H1 (cell line): ENCODE data around the gene IQCF5. TPM values are rescaled to one million over a fixed set of nuclear protein-coding genes. Genes with fewer than 3 reads are reported as not detected.

Source experiments
- CTCF ChIA-PET: fragments of 300-600 bp; sonication (Branson Sonifier 250); formaldehyde crosslinking; loops from one replicate; lab custom pipeline; 2021; ENCODE audit not compliant: partially characterized antibody; lab: Charles Lee
- POLR2A ChIA-PET: fragments of 300-600 bp; sonication (Branson Sonifier 250); formaldehyde crosslinking; loops from one replicate; lab custom pipeline; 2021; ENCODE audit warnings: inconsistent platforms; ENCODE audit not compliant: partially characterized antibody; lab: Charles Lee
- DNase-seq, 2 experiments: peaks; one replicate each; pipeline versions ENCODE4 v3.0.0 to v3.0.0-alpha.2; 2010 to 2022; ENCODE audit warnings: low spot score in 2 of 2, low read depth in 1 of 2, mixed read lengths in 1 of 2
- FAIRE-seq: peaks from 2 replicates; lab custom pipeline; 2011; peaks lifted over from hg19 to GRCh38; lab: Jason Lieb, UNC
- H2AFZ ChIP-seq: 2 replicates; pipeline ENCODE4 v1.8.1; 2012; ENCODE audit warnings: low read length, inconsistent platforms
- H2AK5ac ChIP-seq: 2 replicates; pipeline ENCODE4 v1.6.1; 2013; ENCODE audit warnings: low read depth, low read length
- H2BK120ac ChIP-seq: replicated peaks from 2 replicates; pipeline ENCODE3; 2013; ENCODE audit warnings: low read depth, low read length, inconsistent platforms
- H2BK12ac ChIP-seq: 2 replicates; pipeline ENCODE4 v1.6.1; 2013; ENCODE audit warnings: low read depth, low read length
- H2BK15ac ChIP-seq: 2 replicates; pipeline ENCODE4 v1.6.1; 2013; ENCODE audit warnings: low read length
- H2BK20ac ChIP-seq: 2 replicates; pipeline ENCODE4 v1.6.1; 2013; ENCODE audit warnings: low read length
- H2BK5ac ChIP-seq: 2 replicates; pipeline ENCODE4 v1.6.1; 2013; ENCODE audit warnings: low read depth, low read length
- H3K14ac ChIP-seq: 2 replicates; pipeline ENCODE4 v1.6.1; 2013; ENCODE audit warnings: inconsistent platforms; ENCODE audit not compliant: insufficient read length
- H3K18ac ChIP-seq: 2 replicates; pipeline ENCODE4 v1.6.1; 2013; ENCODE audit warnings: low read length; ENCODE audit errors: extremely low read depth
- H3K23ac ChIP-seq: 2 replicates; pipeline ENCODE4 v1.6.1; 2013; ENCODE audit warnings: inconsistent platforms; ENCODE audit not compliant: insufficient read length
- H3K23me2 ChIP-seq: 2 replicates; pipeline ENCODE4 v1.6.1; 2013; ENCODE audit warnings: low read depth, low read length
- H3K27ac ChIP-seq: 2 replicates; pipeline ENCODE4 v1.6.1; 2011; ENCODE audit warnings: low read depth, low read length, inconsistent platforms
- H3K27me3 ChIP-seq, 4 experiments: replicated peaks in 1 of 4; 1 replicate in 1 of 4; 2 replicates in 3 of 4; pipeline versions ENCODE4 v1.6.1 to v1.8.1; 2011 to 2013; ENCODE audit warnings: low read length in 3 of 4, mild to moderate bottlenecking in 3 of 4, inconsistent platforms in 2 of 4, mixed read lengths in 2 of 4, moderate library complexity in 1 of 4; ENCODE audit not compliant: control insufficient read depth in 3 of 4, insufficient read depth in 3 of 4; ENCODE audit errors: extremely low read depth in 1 of 4
- H3K36me3 ChIP-seq, 4 experiments: 2 replicates each; pipeline versions ENCODE4 v1.6.1 to v1.8.1; 2011 to 2013; ENCODE audit warnings: mild to moderate bottlenecking in 4 of 4, low read length in 3 of 4, moderate library complexity in 2 of 4, control low read depth in 1 of 4, inconsistent platforms in 1 of 4; ENCODE audit not compliant: insufficient read depth in 4 of 4, control insufficient read depth in 2 of 4
- H3K4ac ChIP-seq: replicated peaks from 2 replicates; pipeline ENCODE3; 2013; ENCODE audit warnings: low read length, low read depth, mixed read lengths, inconsistent platforms; ENCODE audit not compliant: insufficient read length
- H3K4me1 ChIP-seq, 4 experiments: replicated peaks in 1 of 4; 1 replicate in 1 of 4; 2 replicates in 3 of 4; pipeline versions ENCODE4 v1.6.1 to v1.8.1; 2011 to 2013; ENCODE audit warnings: low read length in 3 of 4, inconsistent platforms in 2 of 4, mixed read lengths in 1 of 4; ENCODE audit not compliant: insufficient read depth in 4 of 4, control insufficient read depth in 3 of 4
- H3K4me2 ChIP-seq, 2 experiments: 2 replicates each; pipeline versions ENCODE4 v1.6.1 to v1.8.1; 2011 to 2013; ENCODE audit warnings: low read depth in 2 of 2, low read length in 2 of 2, control low read depth in 1 of 2, inconsistent platforms in 1 of 2, mild to moderate bottlenecking in 1 of 2; ENCODE audit not compliant: insufficient read depth in 1 of 2
- H3K4me3 ChIP-seq, 4 experiments: fragments of 200-600, 300-600 bp in 1 of 4; sonication (generic), shearing (Covaris generic), sonication (Bioruptor Twin) in 1 of 4; 2 replicates each; pipeline versions ENCODE4 v1.5.1 to v1.8.1; 2011 to 2016; ENCODE audit warnings: low read length in 4 of 4, low read depth in 3 of 4, control low read depth in 2 of 4, inconsistent platforms in 2 of 4, mild to moderate bottlenecking in 2 of 4, mixed read lengths in 1 of 4, moderate library complexity in 1 of 4; ENCODE audit not compliant: insufficient read depth in 2 of 4; ENCODE audit errors: extremely low read depth in 1 of 4
- H3K56ac ChIP-seq: replicated peaks from 2 replicates; pipeline ENCODE3; 2013; ENCODE audit warnings: low read depth, mild to moderate bottlenecking, mixed read lengths, low read length, inconsistent platforms; ENCODE audit not compliant: insufficient read length
- H3K79me1 ChIP-seq: 2 replicates; pipeline ENCODE4 v1.6.1; 2013; ENCODE audit warnings: low read depth, low read length, control low read depth
- H3K79me2 ChIP-seq, 2 experiments: 2 replicates each; pipeline versions ENCODE4 v1.6.1 to v1.8.1; 2012 to 2013; ENCODE audit warnings: low read length in 2 of 2, mild to moderate bottlenecking in 2 of 2, inconsistent platforms in 1 of 2; ENCODE audit not compliant: insufficient read depth in 2 of 2, control insufficient read depth in 1 of 2
- H3K9ac ChIP-seq, 4 experiments: replicated peaks in 1 of 4; 1 replicate in 1 of 4; 2 replicates in 3 of 4; pipeline versions ENCODE4 v1.6.1 to v1.8.1; 2011 to 2013; ENCODE audit warnings: low read depth in 3 of 4, low read length in 3 of 4, control low read depth in 2 of 4, mild to moderate bottlenecking in 2 of 4, moderate library complexity in 2 of 4, inconsistent platforms in 1 of 4; ENCODE audit errors: extremely low read depth in 1 of 4
- H3K9me3 ChIP-seq, 2 experiments: 2 replicates each; pipeline versions ENCODE4 v1.6.1 to v1.8.1; 2012 to 2013; ENCODE audit warnings: mild to moderate bottlenecking in 2 of 2, moderate library complexity in 2 of 2, control low read depth in 1 of 2, inconsistent platforms in 1 of 2, low read depth in 1 of 2, low read length in 1 of 2, mixed read lengths in 1 of 2; ENCODE audit not compliant: insufficient read depth in 2 of 2
- H4K20me1 ChIP-seq, 2 experiments: replicated peaks in 1 of 2; 2 replicates each; pipeline versions ENCODE3 to v1.8.1; 2011 to 2013; ENCODE audit warnings: inconsistent platforms in 2 of 2, low read length in 2 of 2, mild to moderate bottlenecking in 1 of 2; ENCODE audit not compliant: insufficient read depth in 2 of 2, control insufficient read depth in 1 of 2
- H4K5ac ChIP-seq: 2 replicates; pipeline ENCODE4 v1.6.1; 2013; ENCODE audit warnings: low read length, low read depth, mixed read lengths, inconsistent platforms; ENCODE audit not compliant: insufficient read length
- H4K8ac ChIP-seq: 2 replicates; pipeline ENCODE4 v1.8.0; 2013; ENCODE audit warnings: mild to moderate bottlenecking, moderate library complexity, low read length, inconsistent platforms; ENCODE audit not compliant: insufficient read depth; ENCODE audit errors: extremely low read depth
- H4K91ac ChIP-seq: replicated peaks from 2 replicates; pipeline ENCODE3; 2013; ENCODE audit warnings: low read length, mixed read lengths, inconsistent platforms; ENCODE audit not compliant: insufficient read length
- CBX8 ChIP-seq: fragments of 300-800, 300-1000 bp; sonication (generic); IDR thresholded peaks from 2 replicates; pipeline ENCODE4 v1.7.1; 2016; ENCODE audit warnings: low read depth, low read length, borderline replicate concordance
- CREB1 ChIP-seq: IDR thresholded peaks from 2 replicates; pipeline ENCODE4 v1.6.1; 2012; ENCODE audit warnings: inconsistent platforms
- EGR1 ChIP-seq: IDR thresholded peaks from 2 replicates; pipeline ENCODE4 v1.6.1; 2011; ENCODE audit warnings: low read depth, low read length, borderline replicate concordance
- GTF2F1 ChIP-seq: IDR thresholded peaks from 2 replicates; pipeline ENCODE4 v1.6.1; 2012; ENCODE audit warnings: low read depth, low read length, improper control_type of control experiment, borderline replicate concordance
- JUND ChIP-seq: IDR thresholded peaks from 2 replicates; pipeline ENCODE4 v1.6.1; 2011; ENCODE audit warnings: mild to moderate bottlenecking, improper control_type of control experiment, low read length
- KDM5A ChIP-seq: fragments of 200-600 bp; IDR thresholded peaks from 2 replicates; pipeline ENCODE4 v1.7.1; 2012; ENCODE audit warnings: mild to moderate bottlenecking, low read length, inconsistent platforms, mixed read lengths
- NANOG ChIP-seq: IDR thresholded peaks from 2 replicates; pipeline ENCODE4 v1.6.1; 2011; ENCODE audit warnings: low read length, low read depth, mild to moderate bottlenecking, inconsistent platforms; ENCODE audit not compliant: insufficient read depth, poor library complexity, severe bottlenecking
- POLR2AphosphoS5 ChIP-seq: IDR thresholded peaks from 2 replicates; pipeline ENCODE4 v1.6.1; 2011; ENCODE audit warnings: low read depth, low read length
- RXRA ChIP-seq: IDR thresholded peaks from 2 replicates; pipeline ENCODE4 v1.6.1; 2011; ENCODE audit warnings: low read depth, mild to moderate bottlenecking, low read length, moderate library complexity; ENCODE audit not compliant: insufficient read depth
- SIN3A ChIP-seq, 2 experiments: IDR thresholded peaks in 1 of 2; conservative IDR thresholded peaks in 1 of 2; 2 replicates each; pipeline ENCODE4 v1.6.1; 2011 to 2012; ENCODE audit warnings: low read length in 2 of 2, improper control_type of control experiment in 1 of 2, low read depth in 1 of 2, mild to moderate bottlenecking in 1 of 2
- SIRT6 ChIP-seq: IDR thresholded peaks from one replicate; pipeline ENCODE4 v1.7.1; 2012; ENCODE audit warnings: low read length, inconsistent platforms
- SRF ChIP-seq: IDR thresholded peaks from 2 replicates; pipeline ENCODE4 v1.6.1; 2011; ENCODE audit warnings: mild to moderate bottlenecking, low read depth, low read length, moderate library complexity
- TEAD4 ChIP-seq: IDR thresholded peaks from 2 replicates; pipeline ENCODE4 v1.6.1; 2012; ENCODE audit warnings: low read depth, low read length, inconsistent platforms, mixed read lengths
- YY1 ChIP-seq: IDR thresholded peaks from 2 replicates; pipeline ENCODE4 v1.6.1; 2011; ENCODE audit warnings: low read depth, mild to moderate bottlenecking, low read length
- ZNF274 ChIP-seq: IDR thresholded peaks from 2 replicates; pipeline ENCODE4 v1.7.0; 2012; ENCODE audit warnings: low read length, borderline replicate concordance; ENCODE audit errors: extremely low read depth
- WGBS, 2 experiments: shearing (Covaris generic) in 1 of 2; methylation state at CpG; one replicate each; pipeline versions ENCODE4 v1.1.6 to v1.1.7; 2013 to 2015; ENCODE audit warnings: low lambda C conversion rate in 2 of 2, mixed read lengths in 2 of 2, inconsistent platforms in 1 of 2, low coverage in 1 of 2, missing lambda C conversion rate in 1 of 2; ENCODE audit not compliant: insufficient replicate concordance in 2 of 2, insufficient coverage in 1 of 2, insufficient read length in 1 of 2; ENCODE audit errors: extremely low coverage in 1 of 2, missing lambda C conversion rate in 1 of 2; 5-methylcytosine and 5-hydroxymethylcytosine counted together
- polyA plus RNA-seq, 7 experiments: library from polyadenylated mRNA; depleted of rRNA in 3 of 7; stranded (reverse) in 5 of 7; unstranded in 2 of 7; fragments of >200 nt in 5 of 7; fragments of 200-250 nt in 2 of 7; gene quantifications; 1 replicate in 5 of 7; 2 replicates in 1 of 7; 4 replicates in 1 of 7; pipeline versions ENCODE4 v1.2.1 to v1.2.3, GENCODE V29; 2011 to 2013; ENCODE audit warnings: missing spikeins in 2 of 7, mixed read lengths in 2 of 7
- total RNA-seq: library from RNA; stranded (reverse); fragmentation: NEBNext Ultra II Directional; extraction: Animal tissue kit (Norgen Biotek cat#: 25700); gene quantifications from 2 replicates; pipeline ENCODE4 v1.2.1, GENCODE V29; 2021
- TF ChIP-seq, protein P1 (sequence below): IDR thresholded peaks from 2 replicates; pipeline ENCODE4 v1.6.1; 2012; ENCODE audit warnings: inconsistent platforms

Gene IQCF5
- total and polyA plus RNA-seq, 2 of the 8 experiments (the other 6 are each of a cell fraction or from before 2014, with no cell fraction given) = not detected

DNA sequence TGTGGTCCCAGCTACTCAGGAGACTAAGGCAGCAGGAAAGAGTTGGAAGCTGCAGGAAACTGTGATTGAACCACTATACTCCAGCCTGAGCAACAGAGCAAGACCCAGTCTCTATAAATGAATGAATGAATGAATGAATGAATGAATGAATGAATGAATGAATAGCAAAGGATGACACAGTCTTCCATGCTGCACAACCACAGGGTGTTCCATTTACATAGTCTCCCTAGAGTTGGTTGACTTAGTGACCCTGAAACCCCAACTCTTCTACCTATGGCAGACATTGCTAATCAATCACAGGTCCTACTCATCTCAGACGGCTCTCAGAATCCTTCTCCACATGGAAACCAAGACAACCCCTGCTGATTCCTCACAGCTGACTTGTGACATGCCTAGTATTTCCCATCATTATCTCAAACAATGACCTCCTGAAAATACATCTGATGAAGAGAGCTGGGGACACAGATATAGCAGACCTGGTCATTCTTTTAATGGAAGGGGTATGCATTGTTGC, 2.1 kb downstream of the IQCF5 start:
- no peaks in the 10 kb centered on the region for H3K79me1 ChIP-seq
- no peak overlapping the region for H3K56ac ChIP-seq
- H3K23ac ChIP-seq = no peak overlapping the region
- no peak overlapping the region for H3K14ac ChIP-seq
- no peaks in the 10 kb centered on the region for H3K9me3 ChIP-seq
- 73% methylated on average over 1 of the region's 1 CpG; no CpG with 5 or more reads in 1 of the 2 experiments for WGBS, 2 experiments
- FAIRE-seq (no peak), DNase-seq (no peak)
- no peaks in the 10 kb centered on the region for H3K36me3 ChIP-seq
- no peak overlapping the region for H2AK5ac ChIP-seq
- H2BK15ac ChIP-seq = no peak overlapping the region
- no peaks in the 10 kb centered on the region for H3K4me1 ChIP-seq
- no peaks in the 10 kb centered on the region for H3K23me2 ChIP-seq
- no peak overlapping the region for H3K4me3 ChIP-seq
- H2AFZ ChIP-seq = no peak overlapping the region
- H3K9ac ChIP-seq = no peak overlapping the region
- no peak overlapping the region for H3K4me2 ChIP-seq
- no peak overlapping the region for H4K8ac ChIP-seq
- no peak overlapping the region for H2BK20ac ChIP-seq
- H3K27ac ChIP-seq = no peak overlapping the region
- no peaks in the 10 kb centered on the region for H3K27me3 ChIP-seq
- POLR2A ChIA-PET = no interaction called here
- CTCF ChIA-PET = no interaction called here
- H4K5ac ChIP-seq = no peak overlapping the region
- no peak overlapping the region for H4K91ac ChIP-seq
- H2BK12ac ChIP-seq = no peak overlapping the region
- H2BK120ac ChIP-seq = no peak overlapping the region
- no peaks in the 10 kb centered on the region for H3K79me2 ChIP-seq
- no peak overlapping the region for H3K4ac ChIP-seq
- no peaks in the 10 kb centered on the region for H4K20me1 ChIP-seq
- H3K18ac ChIP-seq = no peak overlapping the region
- H2BK5ac ChIP-seq = no peak overlapping the region
- TF ChIP-seq TEAD4 (no peak), CREB1 (no peak), CBX8 (no peak), EGR1 (no peak), YY1 (no peak), SRF (no peak), SIRT6 (no peak), ZNF274 (no peak), KDM5A (no peak), SIN3A (conservative IDR thresholded peaks at IDR 0.05 in 1 of 2, IDR thresholded peaks at IDR 0.05 in 1 of 2; ENCODE audit: low read depth in 1 of 2, low read length in 2 of 2) (no peak), POLR2AphosphoS5 (no peak), RXRA (no peak), JUND (no peak), GTF2F1 (no peak), NANOG (no peak)
- TF ChIP-seq, protein P1, sequence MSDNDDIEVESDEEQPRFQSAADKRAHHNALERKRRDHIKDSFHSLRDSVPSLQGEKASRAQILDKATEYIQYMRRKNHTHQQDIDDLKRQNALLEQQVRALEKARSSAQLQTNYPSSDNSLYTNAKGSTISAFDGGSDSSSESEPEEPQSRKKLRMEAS = no peak
